Measurements from ENCODE around the gene DACT1. TPM values are rescaled to one million over a fixed set of nuclear protein-coding genes. Genes with fewer than 3 reads are reported as not detected.
"Not testable (repeated sequence)": the region's sequence is repeated elsewhere in the genome, so short reads cannot be mapped to it uniquely, and the experiment has no call there.

DACT1 gene, protein sequence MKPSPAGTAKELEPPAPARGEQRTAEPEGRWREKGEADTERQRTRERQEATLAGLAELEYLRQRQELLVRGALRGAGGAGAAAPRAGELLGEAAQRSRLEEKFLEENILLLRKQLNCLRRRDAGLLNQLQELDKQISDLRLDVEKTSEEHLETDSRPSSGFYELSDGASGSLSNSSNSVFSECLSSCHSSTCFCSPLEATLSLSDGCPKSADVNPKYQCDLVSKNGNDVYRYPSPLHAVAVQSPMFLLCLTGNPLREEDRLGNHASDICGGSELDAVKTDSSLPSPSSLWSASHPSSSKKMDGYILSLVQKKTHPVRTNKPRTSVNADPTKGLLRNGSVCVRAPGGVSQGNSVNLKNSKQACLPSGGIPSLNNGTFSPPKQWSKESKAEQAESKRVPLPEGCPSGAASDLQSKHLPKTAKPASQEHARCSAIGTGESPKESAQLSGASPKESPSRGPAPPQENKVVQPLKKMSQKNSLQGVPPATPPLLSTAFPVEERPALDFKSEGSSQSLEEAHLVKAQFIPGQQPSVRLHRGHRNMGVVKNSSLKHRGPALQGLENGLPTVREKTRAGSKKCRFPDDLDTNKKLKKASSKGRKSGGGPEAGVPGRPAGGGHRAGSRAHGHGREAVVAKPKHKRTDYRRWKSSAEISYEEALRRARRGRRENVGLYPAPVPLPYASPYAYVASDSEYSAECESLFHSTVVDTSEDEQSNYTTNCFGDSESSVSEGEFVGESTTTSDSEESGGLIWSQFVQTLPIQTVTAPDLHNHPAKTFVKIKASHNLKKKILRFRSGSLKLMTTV
- 6.9 and 15.5 TPM in 2 replicates for total RNA-seq

DNA sequence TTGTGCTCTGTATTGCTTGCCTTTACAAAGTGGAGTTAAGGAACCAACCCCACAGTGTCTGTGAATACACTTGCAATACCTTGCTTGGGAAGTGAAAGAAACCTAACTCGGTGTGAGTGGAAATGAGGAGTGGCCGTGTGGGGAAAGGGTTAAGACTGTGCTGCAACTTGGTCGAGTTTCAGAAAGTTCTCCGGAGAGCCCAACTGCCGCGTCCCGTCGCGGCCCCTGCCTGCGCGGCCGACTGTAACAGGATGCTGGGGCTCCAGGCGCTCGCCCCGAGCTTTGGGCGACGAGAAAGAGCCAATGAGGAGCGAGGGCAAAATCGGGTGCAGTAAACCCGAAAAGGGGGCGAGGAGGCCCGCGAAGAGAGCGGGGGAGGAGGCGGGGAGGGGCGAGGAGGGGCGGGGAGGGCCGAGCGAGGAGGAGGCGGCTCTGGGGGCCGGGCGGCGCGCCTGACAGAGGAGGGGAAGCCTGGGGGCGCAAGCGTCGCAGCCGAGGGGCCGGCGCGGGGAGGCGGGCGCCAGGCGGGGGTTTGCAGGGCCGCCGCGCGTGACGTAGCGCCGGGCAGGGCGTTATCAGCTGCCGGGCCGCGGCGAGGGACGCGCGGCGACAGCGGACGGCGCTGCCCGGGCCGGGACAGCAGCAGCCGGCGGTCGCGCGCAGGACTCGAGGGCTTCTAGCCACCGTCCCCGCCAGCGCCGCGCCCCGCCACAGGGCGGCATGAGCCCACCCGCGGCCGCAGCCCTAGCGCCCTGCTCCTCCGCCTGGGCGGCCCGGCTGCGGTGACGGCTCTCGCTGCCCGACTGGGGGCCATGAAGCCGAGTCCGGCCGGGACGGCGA is at the start of gene DACT1:
DACT1 (plus strand) TSS at position 572 of the 840 bp plus-strand sequence; CDS start at position 813, 241 bp downstream.
- peak; percentile 40 for DNase-seq (ENCODE audit: low read depth)

DNA sequence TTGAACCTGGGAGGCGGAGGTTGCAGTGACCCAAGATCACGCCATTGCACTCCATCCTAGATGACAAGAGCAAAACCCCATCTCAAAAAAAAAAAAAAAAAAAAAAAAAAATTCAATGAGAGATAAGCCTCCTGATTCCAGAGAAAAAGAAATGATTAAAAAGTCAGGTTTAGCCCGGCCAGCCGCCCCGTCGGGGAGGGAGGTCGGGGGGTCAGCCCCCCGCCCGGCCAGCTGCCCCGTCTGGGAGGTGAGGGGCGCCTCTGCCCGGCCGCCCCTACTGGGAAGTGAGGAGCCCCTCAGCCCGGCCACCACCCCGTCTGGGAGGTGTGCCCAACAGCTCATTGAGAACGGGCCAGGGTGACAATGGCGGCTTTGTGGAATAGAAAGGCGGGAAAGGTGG is 49.4 kb upstream of the DACT1 start:
- not testable (repeated sequence) for DNase-seq (ENCODE audit: low read depth)

DNA sequence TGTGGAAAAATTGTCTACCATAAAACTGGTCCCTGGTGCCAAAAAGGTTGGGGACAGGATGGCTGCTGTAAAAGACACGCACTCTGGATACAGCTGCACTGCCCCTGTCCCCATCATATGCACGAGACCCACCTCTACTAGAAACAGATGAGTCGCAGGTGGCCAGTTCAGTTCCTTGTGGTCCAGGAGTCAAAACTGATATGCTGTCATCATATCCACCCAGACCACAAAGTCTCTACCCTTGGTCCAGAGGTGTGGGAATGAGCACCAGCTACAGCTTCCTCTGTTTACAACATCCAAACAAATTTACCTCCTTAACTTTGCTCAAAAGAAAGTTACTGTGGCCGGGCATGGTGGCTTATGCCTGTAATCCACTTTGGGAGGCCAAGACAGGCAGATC is 43.8 kb upstream of the DACT1 start:
- no peak for DNase-seq (ENCODE audit: low read depth)

DNA sequence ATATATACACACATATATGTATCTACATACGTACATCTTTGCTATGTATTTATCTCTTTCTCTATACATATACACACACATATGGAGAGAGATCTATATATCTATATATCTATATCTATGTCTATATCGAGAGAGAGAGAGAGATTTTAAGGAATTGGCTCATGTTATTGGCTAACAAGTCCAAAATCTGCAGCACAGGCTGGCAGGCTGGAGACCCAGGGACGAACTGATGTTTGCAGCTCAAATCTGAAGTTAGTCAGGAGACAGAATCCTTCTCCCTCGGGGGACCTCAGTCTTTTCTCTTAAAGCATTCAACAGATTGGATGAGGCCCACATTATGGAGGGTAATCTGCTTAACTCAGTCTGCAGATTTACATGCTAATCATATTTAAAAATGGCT is 40.7 kb upstream of the DACT1 start:
- no peak for DNase-seq (ENCODE audit: low read depth)

DNA sequence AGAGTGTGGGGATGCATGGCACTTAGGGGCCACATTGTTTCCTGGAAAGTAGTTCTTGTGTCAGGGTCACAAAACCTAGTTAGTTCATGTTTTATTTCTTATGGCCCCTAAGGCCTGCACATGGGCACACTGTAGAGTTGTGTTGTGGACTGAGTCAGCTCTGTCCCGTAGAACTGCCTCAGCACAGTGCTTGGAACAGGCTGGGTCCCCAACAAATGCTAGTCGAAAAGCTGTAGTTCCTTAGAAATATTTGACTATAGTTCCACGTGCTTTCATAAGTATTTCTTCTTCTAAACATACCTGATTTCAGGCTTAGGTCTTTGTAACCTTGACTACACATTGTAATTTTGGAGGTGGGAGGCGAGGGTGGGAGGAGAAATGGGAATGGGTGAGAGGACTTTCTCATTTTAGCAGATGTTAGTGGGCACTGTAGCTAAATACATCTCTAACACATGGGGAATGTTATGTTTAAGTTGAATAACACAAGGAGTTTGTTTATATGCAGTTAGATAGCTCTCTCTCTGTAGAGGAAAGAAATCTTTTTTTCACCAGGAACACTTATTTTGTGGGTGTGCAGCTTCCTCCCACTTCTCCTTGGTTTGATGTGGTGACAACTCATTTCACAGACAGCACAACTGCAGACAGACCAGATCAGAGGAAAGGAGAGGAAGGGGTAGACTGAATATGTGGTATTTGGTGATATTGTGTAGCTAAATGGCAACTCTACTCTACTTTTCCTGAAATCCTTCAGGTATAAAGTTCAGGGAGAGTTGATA is 39.5 kb upstream of the DACT1 start:
- no peak for DNase-seq (ENCODE audit: low read depth)

DNA sequence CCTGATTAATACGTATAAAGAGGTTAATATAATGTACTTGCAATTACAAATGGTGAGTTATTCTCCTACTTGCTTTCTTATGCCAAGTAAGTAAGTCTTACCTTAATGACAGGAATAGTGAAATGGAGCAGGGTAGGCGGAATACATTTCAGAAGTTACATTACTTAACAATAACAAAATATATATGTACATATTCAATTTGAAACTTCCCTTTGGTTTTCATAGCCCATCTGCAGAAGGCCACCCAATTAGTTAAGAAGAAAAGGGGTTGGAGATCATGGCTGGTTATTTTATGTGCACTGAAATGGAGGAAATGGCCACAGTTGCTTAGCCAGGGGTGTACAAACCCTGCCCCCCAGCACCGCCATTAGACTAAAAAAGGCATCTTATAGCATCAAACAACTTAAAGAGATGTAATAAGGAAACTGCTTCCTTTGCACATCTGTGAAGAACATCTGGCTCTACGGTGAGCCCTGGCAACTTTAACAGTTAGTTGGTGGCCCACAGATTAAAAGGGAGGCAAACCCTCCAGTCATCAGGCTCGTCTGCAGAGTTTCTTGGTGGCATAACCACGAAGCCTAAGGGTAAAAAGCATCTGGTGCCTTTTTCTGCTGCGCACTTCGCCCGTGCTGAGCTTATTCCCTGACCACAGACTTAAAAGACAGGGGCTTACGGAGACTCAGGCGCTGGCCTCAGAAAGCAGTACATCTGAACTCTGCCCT is 38.8 kb upstream of the DACT1 start:
- no peak for DNase-seq (ENCODE audit: low read depth)

DNA sequence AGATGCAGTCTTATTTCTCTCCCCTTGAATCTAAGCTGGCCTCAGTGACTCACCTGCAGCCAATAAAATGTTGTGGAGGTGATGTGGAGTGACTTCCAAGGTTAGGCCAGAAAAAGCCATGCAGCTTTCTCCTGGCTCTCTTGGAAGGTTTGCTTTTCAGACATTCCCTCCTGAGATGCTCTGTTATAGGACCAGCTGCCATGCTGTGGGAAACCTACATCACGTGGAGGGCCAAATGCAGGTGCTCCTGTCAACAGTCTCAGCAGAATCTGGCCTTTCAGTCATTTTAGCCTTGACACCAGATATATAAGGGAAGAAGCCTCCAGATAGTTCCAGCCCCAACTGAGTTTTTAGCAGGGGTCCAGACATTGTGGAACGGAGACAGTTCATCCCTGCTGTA is 38.1 kb upstream of the DACT1 start:
- DNase-seq (ENCODE audit: low read depth): no peak

DNA sequence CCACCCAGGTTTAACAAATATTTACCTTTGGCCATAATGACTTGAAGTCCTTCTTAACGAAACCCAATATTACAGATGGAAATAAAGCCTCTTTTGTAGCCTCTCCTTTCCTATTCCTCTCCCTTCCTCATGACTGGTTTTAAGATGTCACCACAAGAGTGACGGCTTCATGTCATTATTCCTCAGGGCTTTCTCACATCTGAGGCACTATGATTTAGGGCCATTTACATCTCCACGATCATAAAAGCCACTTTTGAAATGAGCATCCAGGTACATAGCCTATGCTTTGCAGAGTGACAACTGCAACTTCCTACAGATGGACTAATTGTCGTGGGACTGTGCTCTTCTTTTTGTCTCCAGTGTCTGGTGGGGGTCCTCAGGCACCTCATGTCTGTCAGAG is 32.3 kb upstream of the DACT1 start:
- DNase-seq (ENCODE audit: low read depth): no peak

DNA sequence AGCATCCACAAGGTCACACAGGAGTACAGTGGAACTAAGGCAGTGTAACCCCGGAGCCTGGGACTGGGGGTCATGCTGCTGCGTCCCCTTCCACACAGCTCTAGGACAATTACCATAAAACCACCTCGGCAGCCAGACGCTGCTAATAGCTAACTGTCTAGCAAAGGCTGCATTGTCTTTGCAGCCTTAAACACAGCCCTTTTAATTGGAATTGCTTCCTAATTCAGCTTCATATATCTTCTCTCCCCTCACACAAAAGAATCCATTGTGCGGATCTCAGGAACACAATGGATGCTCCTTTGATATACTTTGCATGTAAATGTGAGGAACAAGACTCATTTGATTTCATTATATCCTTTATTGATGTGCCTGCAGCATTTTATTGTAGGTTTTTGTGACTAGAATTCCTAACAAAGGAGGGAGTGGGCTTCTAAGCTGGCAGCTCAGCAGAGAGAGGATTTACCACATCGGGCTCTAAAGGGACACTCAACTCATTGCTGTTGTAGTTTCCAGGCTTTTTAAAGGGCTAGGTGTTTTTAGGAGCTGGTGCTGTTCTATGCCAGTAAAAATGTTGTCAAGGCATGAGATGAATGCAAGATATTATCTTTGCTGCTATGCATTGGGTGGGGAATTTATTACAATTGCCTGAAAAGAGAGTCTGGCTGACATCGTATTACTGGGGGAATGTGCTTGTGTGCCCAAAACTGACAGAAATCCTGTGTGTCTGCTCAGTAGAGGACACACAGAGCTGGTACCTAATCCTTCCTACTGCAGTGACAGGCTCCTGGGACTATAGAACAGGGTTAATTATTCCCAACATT is 30.4 kb upstream of the DACT1 start:
- DNase-seq (ENCODE audit: low read depth): no peak

DNA sequence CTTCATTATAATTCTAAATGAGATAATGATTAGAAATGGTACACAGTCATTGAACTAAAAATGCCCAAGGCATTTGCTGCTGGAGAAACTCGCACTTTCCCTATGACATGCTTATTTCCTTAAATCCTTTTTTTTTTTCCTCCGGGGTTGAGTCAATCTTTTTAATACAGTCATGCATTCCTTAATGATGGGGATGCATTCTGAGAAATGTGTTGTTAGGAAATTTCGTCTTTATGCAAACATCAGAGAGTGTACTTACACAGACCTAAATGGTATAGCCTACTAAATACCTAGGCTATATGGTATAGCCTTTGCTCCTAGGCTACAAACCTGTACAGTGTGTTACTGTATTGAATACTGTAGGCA is 29.8 kb upstream of the DACT1 start:
- peak; percentile 94 for DNase-seq (ENCODE audit: low read depth)

DNA sequence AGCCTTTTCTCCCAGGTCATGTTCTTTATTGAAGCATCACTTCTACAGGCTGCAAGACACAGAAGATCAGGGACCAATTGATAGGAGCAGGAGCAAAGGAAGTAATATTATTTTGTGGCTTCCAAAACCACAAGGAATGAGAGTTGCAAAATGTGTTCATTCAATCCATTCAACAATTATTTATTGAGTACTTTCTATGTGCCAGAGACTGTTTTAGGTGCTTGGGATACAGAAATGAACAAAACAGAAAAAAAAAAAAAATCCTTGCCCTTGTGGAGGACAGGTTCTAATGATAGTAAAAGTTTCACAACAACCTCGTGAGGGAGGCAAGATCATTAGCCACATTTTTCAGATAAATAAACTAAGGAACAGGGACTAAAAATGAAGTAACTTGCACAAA is 20.1 kb upstream of the DACT1 start:
- peak; percentile 71 for DNase-seq (ENCODE audit: low read depth)

DNA sequence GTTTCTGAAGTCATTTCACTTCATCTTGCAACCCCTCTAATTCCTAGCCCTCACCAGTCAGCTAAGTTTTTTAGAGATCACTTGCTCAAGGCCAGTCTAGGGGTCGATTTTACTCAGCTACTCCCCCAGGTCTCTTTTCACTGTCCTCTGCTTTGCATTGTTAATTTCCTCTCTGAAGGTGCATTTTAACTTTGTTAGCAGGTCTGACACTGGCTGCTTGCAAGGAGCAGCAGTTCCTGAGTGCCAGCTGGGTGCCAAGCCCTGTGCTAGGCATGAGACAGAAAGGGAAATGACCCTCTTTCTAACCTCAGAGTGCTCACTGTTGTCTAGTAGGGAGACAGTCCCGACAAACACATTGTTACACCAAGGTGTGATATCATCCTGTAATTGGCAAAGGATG is 17.8 kb upstream of the DACT1 start:
- DNase-seq (ENCODE audit: low read depth): no peak

DNA sequence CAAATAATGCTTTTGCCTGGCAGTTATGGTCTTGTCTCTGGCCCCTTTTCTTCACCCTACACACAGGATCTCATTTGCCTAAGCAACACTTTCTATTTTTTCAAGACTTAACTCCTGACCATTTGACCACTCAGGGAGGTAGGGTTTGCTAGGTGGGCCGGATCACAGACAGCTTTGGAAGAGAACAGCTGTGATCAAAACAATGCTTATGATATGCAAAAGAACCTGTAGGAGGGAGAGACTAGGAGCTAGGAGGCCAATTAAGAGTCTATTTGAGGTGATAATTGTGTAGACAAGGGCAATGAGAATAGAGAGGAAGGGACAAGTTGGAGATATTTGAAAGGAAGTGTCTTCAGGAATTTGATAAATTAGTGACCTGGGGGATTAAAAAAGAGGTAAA is 12.3 kb upstream of the DACT1 start:
- DNase-seq (ENCODE audit: low read depth): no peak

DNA sequence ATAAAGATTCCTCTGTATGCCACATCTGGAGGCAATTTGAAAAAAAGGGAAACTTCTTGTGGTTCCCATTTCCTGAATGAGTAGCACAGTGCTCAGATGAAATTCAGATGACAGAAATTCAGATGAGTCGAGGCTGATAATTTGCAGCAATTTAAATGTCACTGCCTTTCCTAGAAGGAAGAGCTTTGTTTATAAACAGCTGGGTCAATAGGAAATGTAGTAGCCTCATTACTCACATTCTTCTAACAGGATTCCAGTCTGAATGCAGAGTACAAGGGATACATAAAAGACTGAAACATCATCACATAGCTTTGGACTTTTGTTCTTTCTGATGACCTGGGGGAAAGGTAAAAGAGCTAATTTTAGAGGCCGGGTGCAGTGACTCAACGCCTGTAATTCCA is 11.3 kb upstream of the DACT1 start:
- peak; percentile 69 for DNase-seq (ENCODE audit: low read depth)

DNA sequence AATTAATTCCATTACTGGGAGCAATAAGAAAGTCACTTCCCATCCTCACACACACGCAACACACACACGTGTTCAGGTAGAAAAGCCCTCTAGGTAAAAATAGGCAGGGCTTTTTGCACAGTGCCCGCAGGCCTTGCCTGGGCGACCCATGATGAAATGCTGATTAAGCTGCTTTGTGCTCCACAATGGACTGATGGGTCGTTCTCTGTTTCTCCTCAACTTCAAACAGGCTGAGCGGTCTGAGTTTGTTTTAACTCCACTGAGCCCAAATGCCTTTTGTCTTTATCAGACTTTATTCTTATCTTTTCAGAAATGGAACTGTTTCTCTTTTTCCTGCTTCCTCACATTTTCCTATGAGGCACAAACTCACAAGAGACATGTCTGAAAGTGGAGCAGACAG is 9.4 kb upstream of the DACT1 start:
- no peak for DNase-seq (ENCODE audit: low read depth)

DNA sequence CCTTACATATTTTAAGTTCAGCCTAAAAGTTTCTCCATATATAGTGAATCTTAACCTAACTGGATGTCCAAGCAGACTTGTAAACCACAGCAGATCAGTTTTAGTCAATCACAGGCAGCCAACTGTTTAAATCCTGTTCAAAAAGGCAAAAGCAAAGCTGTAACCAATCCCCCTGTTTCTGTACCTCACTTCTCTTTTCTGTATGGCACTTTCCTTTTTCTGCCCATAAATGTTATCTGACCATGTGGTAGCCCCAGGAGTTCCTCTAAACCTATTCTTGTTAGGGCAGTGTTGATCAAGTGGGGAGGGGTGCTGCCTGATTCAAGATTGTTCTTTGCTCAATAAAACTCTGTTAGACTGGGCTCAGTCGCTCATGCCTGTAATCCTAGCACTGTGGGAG is 8.5 kb upstream of the DACT1 start:
- DNase-seq (ENCODE audit: low read depth): no peak

DNA sequence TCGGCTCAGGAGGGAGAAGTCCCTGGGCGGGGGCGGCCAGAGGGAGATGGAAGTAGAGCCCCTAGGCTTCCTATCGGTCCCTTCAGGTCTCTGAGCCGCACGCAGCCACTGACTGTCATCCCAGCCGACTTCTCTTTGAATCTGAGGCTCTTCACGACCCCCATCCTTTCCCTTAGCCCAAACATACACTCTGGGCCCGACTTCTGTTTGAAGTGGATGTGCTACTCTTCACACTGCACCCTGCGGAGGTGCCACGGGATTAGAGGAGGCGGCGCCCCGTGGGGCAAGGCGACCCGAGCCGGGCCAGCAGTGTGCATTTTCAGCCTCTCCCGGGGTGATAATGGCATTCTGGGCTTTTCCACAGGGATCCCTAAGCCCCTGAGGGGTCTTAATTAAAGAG is 6.0 kb upstream of the DACT1 start:
- no peak for DNase-seq (ENCODE audit: low read depth)

DNA sequence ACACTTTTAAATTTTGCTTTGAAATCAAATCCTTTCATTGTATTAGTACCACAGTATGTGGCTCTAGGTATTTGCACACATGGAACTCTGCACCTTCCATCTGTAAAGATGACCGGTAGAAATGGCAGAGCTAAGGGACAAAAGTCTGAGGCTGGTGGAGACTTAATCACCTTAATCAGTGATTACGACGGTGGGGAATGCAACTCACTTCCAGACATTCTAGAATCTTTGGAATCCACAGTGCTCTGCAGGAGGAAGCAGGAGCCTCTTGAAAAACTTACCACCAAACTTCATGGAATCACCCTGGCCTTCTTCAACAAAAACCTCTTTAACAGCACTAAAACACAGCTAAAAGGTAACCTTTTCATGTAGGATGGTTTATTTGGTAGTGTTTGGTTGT is 3.9 kb upstream of the DACT1 start:
- peak; percentile 34 for DNase-seq (ENCODE audit: low read depth)

DNA sequence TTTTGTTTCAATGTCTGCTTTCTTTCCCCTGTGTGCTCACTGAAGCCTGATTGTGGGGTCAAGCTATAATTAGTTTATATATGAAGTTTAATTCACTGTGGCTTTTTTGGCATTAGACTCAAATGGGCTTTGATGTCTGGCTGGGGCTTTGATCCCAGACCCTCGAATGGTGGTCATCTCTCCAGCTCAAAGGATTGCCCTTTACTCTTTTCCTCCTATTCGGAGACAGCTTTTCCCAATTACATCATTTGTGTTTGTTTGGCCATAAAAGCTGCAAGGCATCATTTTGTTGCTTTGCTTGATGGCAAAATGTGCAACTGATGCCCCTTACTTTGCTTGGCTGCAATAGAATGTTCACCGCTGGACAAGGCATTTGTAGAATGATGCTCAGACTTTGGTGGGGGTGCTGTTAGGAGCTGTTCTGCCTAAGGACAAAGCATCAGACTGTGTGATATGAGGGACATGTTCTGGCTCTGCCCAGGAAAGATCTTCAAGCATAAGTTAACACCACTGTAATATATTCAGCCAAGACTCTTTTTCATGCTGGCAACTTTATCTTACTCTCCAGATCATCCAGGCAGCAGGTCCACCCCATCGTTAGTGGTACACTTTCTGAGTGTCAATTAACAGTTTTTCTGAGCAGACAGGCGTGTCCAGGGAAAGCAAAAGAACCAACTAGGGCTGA is 3.2 kb upstream of the DACT1 start:
- DNase-seq (ENCODE audit: low read depth): no peak

All from renal cortical epithelial cell (primary cell).